ENCODE measurements around the gene ZMYND10. TPM values are rescaled to one million over a fixed set of nuclear protein-coding genes. Genes with fewer than 3 reads are reported as not detected.

ZMYND10 gene
- total and polyA plus RNA-seq, 9 of the 15 experiments (the other 6 are each of a cell fraction or from before 2014, with no cell fraction given) = 0.20 to 2.8 (median 0.70) TPM

DNA sequence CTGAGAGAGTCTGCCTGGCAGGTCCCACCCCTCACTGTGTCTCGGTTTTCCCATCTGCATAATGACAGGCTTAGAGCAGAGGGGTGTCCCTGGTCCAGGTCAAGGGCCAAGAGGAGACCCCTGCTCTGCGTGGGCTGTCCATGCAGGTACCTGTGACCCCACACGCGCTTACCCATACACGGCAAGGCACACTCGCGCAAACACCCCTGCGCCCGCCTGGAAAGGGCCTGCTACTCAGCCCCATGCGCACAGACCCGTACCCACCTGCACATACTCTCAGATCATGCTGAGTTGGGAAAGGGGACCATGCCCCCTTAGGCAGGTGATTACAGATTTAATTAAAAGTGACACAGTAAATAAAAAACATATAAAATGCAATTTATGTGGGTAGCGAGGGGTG lies 37.2 kb upstream of the ZMYND10 start (continued):
- TF ChIP-seq ZNF408 (CRISPR knock-in tag; IDR thresholded peaks at IDR 0.05; ENCODE audit: low read depth) = no peak
- TF ChIP-seq, protein P1, sequence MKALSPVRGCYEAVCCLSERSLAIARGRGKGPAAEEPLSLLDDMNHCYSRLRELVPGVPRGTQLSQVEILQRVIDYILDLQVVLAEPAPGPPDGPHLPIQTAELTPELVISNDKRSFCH (CRISPR knock-in tag; IDR thresholded peaks at IDR 0.05) = no peak
- TF ChIP-seq, protein P1 (tag; IDR thresholded peaks at IDR 0.05) = no peak
- TF ChIP-seq, protein P2, sequence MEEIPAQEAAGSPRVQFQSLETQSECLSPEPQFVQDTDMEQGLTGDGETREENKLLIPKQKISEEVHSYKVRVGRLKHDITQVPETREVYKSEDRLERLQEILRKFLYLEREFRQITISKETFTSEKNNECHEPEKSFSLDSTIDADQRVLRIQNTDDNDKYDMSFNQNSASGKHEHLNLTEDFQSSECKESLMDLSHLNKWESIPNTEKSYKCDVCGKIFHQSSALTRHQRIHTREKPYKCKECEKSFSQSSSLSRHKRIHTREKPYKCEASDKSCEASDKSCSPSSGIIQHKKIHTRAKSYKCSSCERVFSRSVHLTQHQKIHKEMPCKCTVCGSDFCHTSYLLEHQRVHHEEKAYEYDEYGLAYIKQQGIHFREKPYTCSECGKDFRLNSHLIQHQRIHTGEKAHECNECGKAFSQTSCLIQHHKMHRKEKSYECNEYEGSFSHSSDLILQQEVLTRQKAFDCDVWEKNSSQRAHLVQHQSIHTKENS (CRISPR knock-in tag; IDR thresholded peaks at IDR 0.05) = no peak
- no peak for TF ChIP-seq EHMT2 (IDR thresholded peaks at IDR 0.05)
- TF ChIP-seq HMG20A (CRISPR knock-in tag; conservative IDR thresholded peaks at IDR 0.05) = no peak
- TF ChIP-seq, protein P3, sequence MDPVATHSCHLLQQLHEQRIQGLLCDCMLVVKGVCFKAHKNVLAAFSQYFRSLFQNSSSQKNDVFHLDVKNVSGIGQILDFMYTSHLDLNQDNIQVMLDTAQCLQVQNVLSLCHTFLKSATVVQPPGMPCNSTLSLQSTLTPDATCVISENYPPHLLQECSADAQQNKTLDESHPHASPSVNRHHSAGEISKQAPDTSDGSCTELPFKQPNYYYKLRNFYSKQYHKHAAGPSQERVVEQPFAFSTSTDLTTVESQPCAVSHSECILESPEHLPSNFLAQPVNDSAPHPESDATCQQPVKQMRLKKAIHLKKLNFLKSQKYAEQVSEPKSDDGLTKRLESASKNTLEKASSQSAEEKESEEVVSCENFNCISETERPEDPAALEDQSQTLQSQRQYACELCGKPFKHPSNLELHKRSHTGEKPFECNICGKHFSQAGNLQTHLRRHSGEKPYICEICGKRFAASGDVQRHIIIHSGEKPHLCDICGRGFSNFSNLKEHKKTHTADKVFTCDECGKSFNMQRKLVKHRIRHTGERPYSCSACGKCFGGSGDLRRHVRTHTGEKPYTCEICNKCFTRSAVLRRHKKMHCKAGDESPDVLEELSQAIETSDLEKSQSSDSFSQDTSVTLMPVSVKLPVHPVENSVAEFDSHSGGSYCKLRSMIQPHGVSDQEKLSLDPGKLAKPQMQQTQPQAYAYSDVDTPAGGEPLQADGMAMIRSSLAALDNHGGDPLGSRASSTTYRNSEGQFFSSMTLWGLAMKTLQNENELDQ (CRISPR knock-in tag; IDR thresholded peaks at IDR 0.05; ENCODE audit: borderline replicate concordance) = no peak

Measured in K562 (cell line).